GM23338 (cell line): ENCODE measurements around the gene GNG7. TPM values are rescaled to one million over a fixed set of nuclear protein-coding genes. Genes with fewer than 3 reads are reported as not detected.
"Not testable (repeated sequence)": the region's sequence is repeated elsewhere in the genome, so short reads cannot be mapped to it uniquely, and the experiment has no call there.

Experiments
- ATAC-seq: fragments of 200-7000 bp; cut with Tn5 transposase; 3 replicates; pipeline ENCODE4 v1.9.1; 2020
- DNase-seq: peaks from one replicate; pipeline ENCODE4 v3.0.0-alpha.2; 2015; ENCODE audit warnings: low spot score
- H2AFZ ChIP-seq: fragments of 200-600 bp; sonication (generic); 2 replicates; pipeline ENCODE4 v1.8.0; 2016; ENCODE audit warnings: antibody characterized with exemption, mild to moderate bottlenecking, moderate library complexity
- H3F3A ChIP-seq: fragments of 200-600 bp; sonication (generic); replicated peaks from 2 replicates; pipeline ENCODE4 v1.8.0; 2017; ENCODE audit warnings: antibody characterized with exemption, mixed run types, low read depth
- H3K27ac ChIP-seq: fragments of 200-600 bp; sonication (generic); 2 replicates; pipeline ENCODE4 v1.6.1; 2016; ENCODE audit warnings: low read depth
- H3K27me3 ChIP-seq: fragments of 200-600 bp; sonication (generic); 2 replicates; pipeline ENCODE4 v1.8.0; 2016; ENCODE audit warnings: mild to moderate bottlenecking, mixed run types, moderate library complexity; ENCODE audit not compliant: insufficient read depth
- H3K36me3 ChIP-seq: fragments of 200-600 bp; sonication (generic); 2 replicates; pipeline ENCODE4 v1.8.0; 2016; ENCODE audit warnings: mild to moderate bottlenecking; ENCODE audit not compliant: insufficient read depth
- H3K4me1 ChIP-seq: fragments of 200-600 bp; sonication (generic); 2 replicates; pipeline ENCODE4 v1.8.0; 2016; ENCODE audit warnings: mild to moderate bottlenecking, moderate library complexity; ENCODE audit not compliant: insufficient read depth
- H3K4me2 ChIP-seq: fragments of 200-600 bp; sonication (generic); 2 replicates; pipeline ENCODE4 v1.7.1; 2017; ENCODE audit warnings: mixed run types
- H3K4me3 ChIP-seq: fragments of 200-600 bp; sonication (generic); 2 replicates; pipeline ENCODE4 v1.6.1; 2016; ENCODE audit warnings: mixed run types
- H3K79me2 ChIP-seq: fragments of 200-600 bp; sonication (generic); replicated peaks from 2 replicates; pipeline ENCODE4 v1.8.0; 2017; ENCODE audit warnings: mild to moderate bottlenecking; ENCODE audit not compliant: insufficient read depth
- H3K9me2 ChIP-seq: fragments of 200-600 bp; sonication (generic); 2 replicates; pipeline ENCODE4 v1.8.0; 2017; ENCODE audit not compliant: insufficient read depth
- H4K20me1 ChIP-seq: fragments of 200-600 bp; sonication (generic); replicated peaks from 2 replicates; pipeline ENCODE4 v1.8.0; 2017; ENCODE audit warnings: mild to moderate bottlenecking; ENCODE audit not compliant: insufficient read depth
- H3K27ac Mint-ChIP-seq: 2 replicates; pipeline ENCODE4 v1.8.0; 2020; ENCODE audit warnings: inconsistent platforms, mild to moderate bottlenecking, moderate library complexity, mixed read lengths
- H3K27me3 Mint-ChIP-seq: 3 replicates; pipeline ENCODE4 v1.8.0; 2022; ENCODE audit warnings: low read depth, mild to moderate bottlenecking, moderate library complexity, mixed read lengths, inconsistent platforms; ENCODE audit not compliant: insufficient read depth, poor library complexity
- H3K36me3 Mint-ChIP-seq: 3 replicates; pipeline ENCODE4 v1.8.0; 2021; ENCODE audit warnings: low read depth, mild to moderate bottlenecking, inconsistent platforms, moderate library complexity, mixed read lengths
- H3K4me1 Mint-ChIP-seq: 3 replicates; pipeline ENCODE4 v1.8.0; 2020; ENCODE audit warnings: mild to moderate bottlenecking, inconsistent platforms, mixed read lengths
- H3K4me3 Mint-ChIP-seq: 3 replicates; pipeline ENCODE4 v1.8.0; 2021; ENCODE audit warnings: moderate library complexity, mild to moderate bottlenecking, inconsistent platforms, mixed read lengths
- H3K9me3 Mint-ChIP-seq: 3 replicates; pipeline ENCODE4 v1.8.0; 2020; ENCODE audit warnings: moderate library complexity, mild to moderate bottlenecking, inconsistent platforms, mixed read lengths
- CREB1 ChIP-seq: fragments of 250-450 bp; sonication (Bioruptor Pico); IDR thresholded peaks from 2 replicates; pipeline ENCODE4 v1.5.0; 2020; ENCODE audit warnings: low read depth, mild to moderate bottlenecking, moderate library complexity
- CTCF ChIP-seq, 2 experiments: fragments of 200-600 bp in 1 of 2; sonication (generic) in 1 of 2; conservative IDR thresholded peaks; 2 replicates each; pipeline versions ENCODE4 v1.5.1 to v1.6.1; 2016 to 2017; ENCODE audit warnings: antibody characterized with exemption in 2 of 2, low read depth in 2 of 2, mild to moderate bottlenecking in 2 of 2, moderate library complexity in 1 of 2
- ETS1 ChIP-seq: IDR thresholded peaks from 2 replicates; pipeline ENCODE4 v1.6.1; 2016; ENCODE audit warnings: antibody characterized with exemption
- EZH2 ChIP-seq: fragments of 200-600 bp; sonication (generic); IDR thresholded peaks from one replicate; pipeline ENCODE4 v1.8.0; 2017; ENCODE audit warnings: antibody characterized with exemption, mild to moderate bottlenecking, low read depth; ENCODE audit not compliant: unreplicated experiment
- EZH2phosphoT487 ChIP-seq: fragments of 200-600 bp; sonication (generic); IDR thresholded peaks from one replicate; pipeline ENCODE4 v1.8.1; 2018; ENCODE audit warnings: antibody characterized with exemption; ENCODE audit not compliant: unreplicated experiment
- JUNB ChIP-seq: IDR thresholded peaks from one replicate; pipeline ENCODE4 v1.6.1; 2016; ENCODE audit warnings: antibody characterized with exemption; ENCODE audit not compliant: unreplicated experiment
- NANOG ChIP-seq: IDR thresholded peaks from 2 replicates; pipeline ENCODE4 v1.6.1; 2016; ENCODE audit warnings: antibody characterized with exemption, borderline replicate concordance
- REST ChIP-seq: IDR thresholded peaks from one replicate; pipeline ENCODE4 v1.6.1; 2018; ENCODE audit warnings: antibody characterized with exemption; ENCODE audit not compliant: unreplicated experiment
- STAT1 ChIP-seq: IDR thresholded peaks from one replicate; pipeline ENCODE4 v1.6.1; 2016; ENCODE audit warnings: antibody characterized with exemption; ENCODE audit not compliant: unreplicated experiment
- ZNF114 ChIP-seq: fragments of 250-450 bp; sonication (Bioruptor Pico); IDR thresholded peaks from 2 replicates; pipeline ENCODE4 v1.5.0; 2020; ENCODE audit warnings: mild to moderate bottlenecking, moderate library complexity
- ZNF331 ChIP-seq: fragments of 250-450 bp; sonication (Bioruptor Pico); IDR thresholded peaks from 2 replicates; pipeline ENCODE4 v1.5.0; 2020; ENCODE audit warnings: low read depth, mild to moderate bottlenecking, moderate library complexity
- polyA plus RNA-seq: library from polyadenylated mRNA; unstranded; fragments of >200 nt; fragmentation: Nextera tagmentation; extraction: Ambion mirVana; gene quantifications from 2 replicates; pipeline ENCODE4 v1.2.1, GENCODE V29; 2016
- total RNA-seq: library from RNA; depleted of rRNA; stranded (reverse); fragments of >200 nt; shearing (Covaris generic); gene quantifications from 2 replicates; pipeline ENCODE4 v1.2.3, GENCODE V29; 2014

Gene GNG7
- total and polyA plus RNA-seq, 2 experiments from 2014 or later: 5.1 to 5.4 TPM

DNA sequence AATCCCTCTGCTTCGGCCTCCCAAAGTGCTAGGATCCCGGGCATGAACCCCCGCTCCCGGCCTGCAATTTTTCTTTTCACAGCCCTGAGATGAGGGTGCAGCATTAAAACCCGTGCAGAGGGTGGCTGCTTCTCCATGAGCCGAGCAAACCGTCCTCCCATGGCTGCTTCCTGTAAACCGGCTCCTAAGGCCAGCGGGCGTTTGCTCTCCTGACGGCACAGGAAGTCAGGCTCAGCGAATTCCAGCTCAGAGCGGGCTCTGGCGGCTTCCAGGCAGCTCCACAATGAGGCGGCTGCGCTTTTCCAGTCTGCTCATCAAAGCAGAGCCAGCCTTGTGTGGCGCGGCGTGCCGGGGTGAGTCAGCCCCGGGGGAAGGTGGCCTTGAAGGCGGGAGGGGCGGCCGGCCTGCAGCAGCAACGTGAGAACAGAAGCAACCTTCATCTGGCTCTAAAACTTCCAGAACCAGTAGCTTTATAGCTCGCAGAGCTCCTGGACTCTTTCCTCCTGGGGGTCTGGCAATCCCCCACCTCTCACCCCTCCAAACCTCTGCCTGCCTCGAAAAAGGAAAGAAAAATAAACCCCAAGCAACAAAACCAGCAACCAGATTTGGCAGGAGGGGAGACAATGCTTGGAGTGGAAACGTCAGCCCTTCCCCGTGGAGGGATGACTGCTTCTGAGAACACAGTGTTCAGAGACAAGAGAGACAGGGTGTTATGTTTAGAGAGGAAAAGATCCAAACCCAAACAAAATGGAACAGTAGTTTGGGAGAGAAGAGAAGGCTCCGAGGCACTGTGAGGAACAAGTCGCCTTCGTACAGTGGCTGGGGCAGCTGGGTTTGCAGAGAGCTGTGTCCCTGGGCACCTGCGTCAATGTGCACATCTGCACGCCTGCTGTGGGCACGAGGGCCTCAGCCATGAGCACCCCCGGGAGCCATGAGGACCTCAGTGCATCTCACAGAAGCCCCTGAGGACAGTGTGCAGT lies 158.7 kb downstream of the GNG7 start (continued):
- no peak for TF ChIP-seq STAT1

GRCh38 chr19:2543072-2543462 lies 159.4 kb downstream of the GNG7 start:
- peaks cover 30% of the 10 kb centered on the region for H3K4me1 Mint-ChIP-seq
- Histone ChIP-seq H3K4me2 (peak overlapping the region; percentile 79; the same call in 1 of the 2 replicates), H3F3A (peaks cover 26% of the 10 kb centered on the region), H3K4me1 (peaks cover 40% of the 10 kb centered on the region), H3K27ac (peak overlapping the region; percentile 99)
- H2AFZ ChIP-seq, DNase-seq, H3K4me3 ChIP-seq, H3K27me3 ChIP-seq, H3K9me3 Mint-ChIP-seq, H3K9me2 ChIP-seq, H4K20me1 ChIP-seq, H3K36me3 Mint-ChIP-seq, H3K79me2 ChIP-seq, ATAC-seq, H3K36me3 ChIP-seq: not testable (repeated sequence)
- peak overlapping the region; percentile 45; the same call in 1 of the 3 replicates for H3K4me3 Mint-ChIP-seq
- H3K27me3 Mint-ChIP-seq: peaks cover 27% of the 10 kb centered on the region
- H3K27ac Mint-ChIP-seq: peak overlapping the region; percentile 97

DNA sequence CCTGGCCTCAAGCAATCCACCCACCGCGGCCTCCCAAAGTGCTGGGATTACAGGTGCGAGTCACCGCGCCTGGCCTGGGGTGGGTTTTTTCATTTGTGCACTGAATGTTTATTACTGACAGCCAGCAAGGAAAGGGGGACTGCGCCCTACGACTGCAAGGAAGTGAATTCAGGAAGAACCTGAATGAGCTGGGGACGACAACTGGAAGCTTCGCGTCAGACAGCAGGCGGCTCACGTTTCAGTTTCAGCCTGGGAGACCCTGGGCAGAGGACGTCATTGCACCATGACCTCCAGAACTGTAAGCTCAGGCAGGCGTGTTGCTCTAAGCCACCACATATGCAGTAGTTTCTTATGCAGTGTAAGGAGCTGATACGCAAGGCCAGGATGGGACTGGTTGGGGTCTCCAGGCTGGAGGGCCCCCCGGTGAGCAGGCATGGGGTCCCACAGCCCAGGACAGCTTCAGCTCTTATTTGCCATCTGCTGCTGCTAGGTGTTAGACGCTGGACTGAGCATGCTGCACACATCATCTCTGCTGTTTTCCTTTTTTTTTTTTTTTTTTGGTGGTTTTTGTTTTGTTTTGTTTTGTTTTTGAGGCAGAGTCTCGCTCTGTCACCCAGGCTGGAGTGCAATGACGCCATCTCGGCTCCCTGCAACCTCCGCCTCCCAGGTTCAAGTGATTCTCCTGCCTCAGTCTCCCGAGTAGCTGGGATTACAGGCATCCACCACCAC lies 160.0 kb downstream of the GNG7 start:
- Histone ChIP-seq H3K36me3 (no peaks in the 10 kb centered on the region), H4K20me1 (no peaks in the 10 kb centered on the region), H3K4me1 (peaks cover 40% of the 10 kb centered on the region), H3K4me3 (no peak overlapping the region), H3K79me2 (no peaks in the 10 kb centered on the region), H3K27me3 (no peaks in the 10 kb centered on the region), H3K27ac (peak overlapping the region; percentile 99), H3F3A (peaks cover 26% of the 10 kb centered on the region), H2AFZ (no peak overlapping the region), H3K4me2 (peak overlapping the region; percentile 79; the same call in 1 of the 2 replicates), H3K9me2 (no peaks in the 10 kb centered on the region)
- Mint-ChIP-seq H3K27ac (peak overlapping the region; percentile 65), H3K9me3 (no peaks in the 10 kb centered on the region), H3K27me3 (peaks cover 27% of the 10 kb centered on the region), H3K4me3 (no peak overlapping the region; the same call in 2 of the 3 replicates), H3K4me1 (peaks cover 30% of the 10 kb centered on the region), H3K36me3 (no peaks in the 10 kb centered on the region; the same call in 2 of the 3 replicates)
- DNase-seq: peak; percentile 69
- no peak for ATAC-seq
- TF ChIP-seq ZNF331 (CRISPR knock-in tag) (no peak), REST (no peak), ETS1 (no peak), JUNB (no peak), NANOG (no peak), CREB1 (CRISPR knock-in tag) (no peak), STAT1 (no peak), CTCF (conservative IDR thresholded peaks at IDR 0.05; ENCODE audit: low read depth in 2 of 2) (no peak), EZH2 (no peak), ZNF114 (CRISPR knock-in tag) (no peak), EZH2phosphoT487 (no peak)
